Tibial nerve (tissue), 4 donors: ENCODE data around the gene UBE2A. TPM values are rescaled to one million over a fixed set of nuclear protein-coding genes. Genes with fewer than 3 reads are reported as not detected.

ENCODE experiments used
- DNase-seq, 2 donors: peaks; one replicate each; pipeline ENCODE4 v3.0.0-alpha.2; 2019; ENCODE audit warnings: low spot score in 2 of 2
- H3K27ac ChIP-seq, 4 donors: fragments of 200-600 bp; sonication (generic) in 3 of 4; one replicate each; pipeline ENCODE4 v1.5.1; 2017 to 2019; ENCODE audit warnings: mild to moderate bottlenecking in 1 of 4
- H3K27me3 ChIP-seq, 2 donors: fragments of 200-600 bp; sonication (generic) in 1 of 2; one replicate each; pipeline versions ENCODE4 v1.5.1 to v1.6.0; 2017 to 2019
- H3K36me3 ChIP-seq, 3 donors: fragments of 200-600 bp; sonication (generic); one replicate each; pipeline ENCODE4 v1.5.1; 2018 to 2019
- H3K4me1 ChIP-seq, 4 donors: fragments of 200-600 bp; sonication (generic) in 3 of 4; one replicate each; pipeline ENCODE4 v1.5.1; 2017 to 2019
- H3K4me3 ChIP-seq, 4 donors: fragments of 200-600 bp; sonication (generic) in 3 of 4; one replicate each; pipeline ENCODE4 v1.5.1; 2017 to 2019; ENCODE audit warnings: mild to moderate bottlenecking in 1 of 4, moderate library complexity in 1 of 4
- H3K9me3 ChIP-seq, 4 donors: fragments of 200-600 bp; sonication (generic) in 3 of 4; one replicate each; pipeline ENCODE4 v1.5.1; 2017 to 2019
- EP300 ChIP-seq, 2 donors: sonication (generic); formaldehyde crosslinking; IDR thresholded peaks; one replicate each; pipeline ENCODE4 v1.6.1; 2017; ENCODE audit warnings: antibody characterized with exemption in 2 of 2, mild to moderate bottlenecking in 1 of 2
- POLR2A ChIP-seq, 2 donors: fragments of 450-650 bp; IDR thresholded peaks; one replicate each; pipeline ENCODE4 v1.6.1; 2017; ENCODE audit warnings: antibody characterized with exemption in 2 of 2, mild to moderate bottlenecking in 2 of 2, moderate library complexity in 2 of 2
- WGBS, 2 donors: methylation state at CpG; one replicate each; pipeline ENCODE4 v1.1.5; 2018; 5-methylcytosine and 5-hydroxymethylcytosine counted together
- total RNA-seq, 4 donors: library from RNA; depleted of rRNA; stranded (reverse); fragments of >200 nt; gene quantifications; one replicate each; pipeline ENCODE4 v1.1.0, GENCODE V29; 2016
- TF ChIP-seq, protein P1 (sequence below), 5 experiments: fragments of 200-600 bp in 3 of 5; fragments of 450-650 bp in 2 of 5; sonication (generic) in 3 of 5; IDR thresholded peaks; one replicate each; pipeline ENCODE4 v1.5.1; 2016 to 2019; ENCODE audit warnings: antibody characterized with exemption in 5 of 5, mild to moderate bottlenecking in 3 of 5, moderate library complexity in 2 of 5

The UBE2A gene
- total RNA-seq: 10 to 100 TPM; 31.8 to 62.5 (median 40.5) TPM

DNA sequence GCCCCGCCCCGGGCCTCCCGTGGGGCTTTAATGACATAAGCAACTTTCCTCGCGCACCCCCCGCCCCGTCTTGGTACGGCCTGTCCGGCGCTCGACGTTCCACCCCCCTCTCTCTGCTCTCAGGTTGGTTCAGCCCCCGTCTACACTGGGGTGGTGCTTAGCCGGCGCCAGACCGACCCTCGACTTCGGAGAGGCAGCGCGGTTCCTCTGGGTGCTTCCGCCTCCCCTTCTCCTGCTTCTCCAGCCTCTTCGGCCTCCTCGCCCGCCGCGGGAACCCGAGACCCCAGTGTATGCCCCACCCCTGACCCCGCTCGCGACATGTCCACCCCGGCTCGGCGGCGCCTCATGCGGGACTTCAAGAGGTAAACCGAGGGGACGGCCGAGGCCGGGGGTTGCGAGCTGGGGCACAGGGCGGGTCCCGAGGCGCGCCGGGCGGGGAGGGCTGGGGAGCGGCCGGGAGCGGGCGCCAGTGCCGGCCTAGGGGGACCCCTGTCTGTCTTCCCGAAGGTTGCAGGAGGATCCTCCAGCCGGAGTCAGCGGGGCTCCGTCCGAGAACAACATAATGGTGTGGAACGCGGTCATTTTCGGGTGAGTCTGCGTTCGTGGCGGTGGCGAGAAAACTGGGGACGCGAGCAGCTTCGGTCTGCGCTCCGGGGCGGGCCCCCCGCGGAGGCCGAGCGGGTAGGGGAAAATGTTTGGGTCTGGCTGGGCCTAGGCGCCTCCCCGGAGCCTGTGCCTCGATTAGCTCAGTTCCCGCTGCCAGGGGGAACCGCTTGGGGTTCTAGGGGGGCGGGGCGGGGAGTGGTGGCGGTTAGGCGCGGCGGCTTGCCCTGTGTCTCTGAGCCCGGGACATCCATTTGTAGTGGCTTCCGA, at the start of gene UBE2A:
Gene UBE2A (plus strand): TSS at position 170 of the 873 bp plus-strand sequence. CDS start 149 bp downstream, at position 319.
- Histone ChIP-seq H3K27ac (peak within 1 kb of the TSS; percentile 91 to 96 (median 94)), H3K4me1 (peaks cover 3 to 23% (median 8%) of the 10 kb centered on the region in 4 donors), H3K36me3 (no peaks in the 10 kb centered on the region), H3K9me3 (no peaks in the 10 kb centered on the region), H3K4me3 (peak within 1 kb of the TSS; percentile 57 to 79 (median 64)), H3K27me3 (no peaks in the 10 kb centered on the region)
- peak; percentile 79 to 81 for DNase-seq
- TF ChIP-seq POLR2A (IDR thresholded peaks at IDR 0.05): peak; percentile 34 to 72
- TF ChIP-seq, protein P1, sequence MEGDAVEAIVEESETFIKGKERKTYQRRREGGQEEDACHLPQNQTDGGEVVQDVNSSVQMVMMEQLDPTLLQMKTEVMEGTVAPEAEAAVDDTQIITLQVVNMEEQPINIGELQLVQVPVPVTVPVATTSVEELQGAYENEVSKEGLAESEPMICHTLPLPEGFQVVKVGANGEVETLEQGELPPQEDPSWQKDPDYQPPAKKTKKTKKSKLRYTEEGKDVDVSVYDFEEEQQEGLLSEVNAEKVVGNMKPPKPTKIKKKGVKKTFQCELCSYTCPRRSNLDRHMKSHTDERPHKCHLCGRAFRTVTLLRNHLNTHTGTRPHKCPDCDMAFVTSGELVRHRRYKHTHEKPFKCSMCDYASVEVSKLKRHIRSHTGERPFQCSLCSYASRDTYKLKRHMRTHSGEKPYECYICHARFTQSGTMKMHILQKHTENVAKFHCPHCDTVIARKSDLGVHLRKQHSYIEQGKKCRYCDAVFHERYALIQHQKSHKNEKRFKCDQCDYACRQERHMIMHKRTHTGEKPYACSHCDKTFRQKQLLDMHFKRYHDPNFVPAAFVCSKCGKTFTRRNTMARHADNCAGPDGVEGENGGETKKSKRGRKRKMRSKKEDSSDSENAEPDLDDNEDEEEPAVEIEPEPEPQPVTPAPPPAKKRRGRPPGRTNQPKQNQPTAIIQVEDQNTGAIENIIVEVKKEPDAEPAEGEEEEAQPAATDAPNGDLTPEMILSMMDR (IDR thresholded peaks at IDR 0.05): peak; percentile 7 to 58 (median 39)
- TF ChIP-seq EP300 (IDR thresholded peaks at IDR 0.05): peak in 1 of 2 donors; percentile 85
- WGBS, 2 donors: 41% methylated on average over 77 of the region's 86 CpGs; no CpG with 5 or more reads in 1 of the 2 donors

DNA sequence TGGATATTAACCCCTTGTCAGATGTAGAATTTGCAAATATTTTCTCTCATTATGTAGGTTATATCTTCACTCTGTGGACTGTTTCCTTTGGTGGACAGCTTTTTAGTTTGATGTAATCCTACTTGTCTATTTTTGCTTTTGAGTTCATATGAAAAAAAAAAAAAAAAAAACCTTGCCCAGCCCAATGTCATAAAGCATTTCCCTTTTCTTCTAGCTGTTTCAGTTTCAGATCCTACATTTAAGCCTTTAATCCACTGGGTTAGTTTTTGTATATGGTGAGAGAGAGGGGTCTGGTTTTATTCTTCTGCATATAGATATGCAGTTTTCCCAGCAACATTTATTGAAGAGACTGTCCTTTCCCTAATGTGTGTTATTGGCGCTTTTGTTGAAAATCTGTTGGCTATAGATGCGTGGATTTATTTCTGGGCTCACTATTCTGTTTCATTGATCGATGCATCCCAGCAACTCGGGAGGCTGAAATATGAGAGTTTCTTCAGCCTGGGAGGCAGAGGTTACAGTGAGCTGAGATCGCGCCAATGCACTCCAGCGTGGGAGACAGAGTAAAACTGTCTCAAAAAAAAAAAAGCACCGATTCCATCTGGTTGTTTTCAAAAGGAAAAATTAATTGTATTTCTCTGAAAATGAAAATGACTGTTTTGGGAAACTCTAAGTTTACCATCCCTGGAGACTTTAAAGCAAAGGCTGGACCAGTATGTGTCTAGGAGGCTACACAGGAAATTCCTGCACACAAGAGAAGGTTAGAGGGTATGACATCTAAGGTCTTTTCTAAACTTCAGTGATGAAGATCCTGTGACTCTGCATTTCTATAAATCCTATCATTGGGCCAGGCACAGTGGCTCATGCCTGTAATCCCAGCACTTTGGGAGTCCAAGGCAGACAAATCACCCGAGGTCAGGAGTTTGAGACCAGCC, 44.8 kb upstream of the UBE2A start:
- H3K27ac ChIP-seq: no peak overlapping the region
- 40 to 64% methylated on average over 4 to 9 of the region's 9 CpGs for WGBS, 2 donors
- no peak for DNase-seq

DNA sequence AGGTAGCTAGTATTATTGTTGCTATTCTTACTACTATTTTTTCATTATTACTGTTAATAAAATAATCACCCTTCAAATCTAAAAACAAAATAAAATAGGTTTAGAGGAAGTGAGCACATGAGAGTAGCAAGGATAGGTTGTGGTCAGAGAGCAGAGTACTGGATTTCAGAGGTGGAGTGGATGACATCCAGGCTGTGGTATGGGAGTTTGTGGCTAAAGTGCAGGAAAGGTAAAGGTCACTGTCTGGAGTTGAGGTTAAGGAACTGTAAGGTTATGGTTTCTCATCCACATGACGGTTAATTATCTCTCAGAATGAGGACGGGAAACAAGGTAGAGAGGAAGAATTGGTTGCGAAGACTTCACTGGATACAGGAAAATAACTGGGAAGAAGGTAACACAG, 36.9 kb upstream of the UBE2A start:
- Histone ChIP-seq H3K27me3 (no peaks in the 10 kb centered on the region), H3K27ac (no peak overlapping the region), H3K4me3 (no peak overlapping the region), H3K36me3 (peaks cover 0 to 11% (median 0%) of the 10 kb centered on the region in 3 donors), H3K9me3 (no peaks in the 10 kb centered on the region), H3K4me1 (no peaks in the 10 kb centered on the region)
- TF ChIP-seq EP300 (IDR thresholded peaks at IDR 0.05): no peak
- TF ChIP-seq POLR2A (IDR thresholded peaks at IDR 0.05): no peak
- TF ChIP-seq, protein P1 (IDR thresholded peaks at IDR 0.05): no peak
- DNase-seq: no peak
- 54 to 55% methylated on average over 3 of the region's 3 CpGs for WGBS, 2 donors

More for the DNA sequence above, 44.8 kb upstream of the UBE2A start:
- Histone ChIP-seq H3K27me3 (no peaks in the 10 kb centered on the region), H3K36me3 (no peaks in the 10 kb centered on the region), H3K4me3 (no peak overlapping the region), H3K9me3 (no peaks in the 10 kb centered on the region), H3K4me1 (no peaks in the 10 kb centered on the region)
- TF ChIP-seq POLR2A (IDR thresholded peaks at IDR 0.05): no peak
- no peak for TF ChIP-seq EP300 (IDR thresholded peaks at IDR 0.05)
- TF ChIP-seq, protein P1 (IDR thresholded peaks at IDR 0.05): no peak

DNA sequence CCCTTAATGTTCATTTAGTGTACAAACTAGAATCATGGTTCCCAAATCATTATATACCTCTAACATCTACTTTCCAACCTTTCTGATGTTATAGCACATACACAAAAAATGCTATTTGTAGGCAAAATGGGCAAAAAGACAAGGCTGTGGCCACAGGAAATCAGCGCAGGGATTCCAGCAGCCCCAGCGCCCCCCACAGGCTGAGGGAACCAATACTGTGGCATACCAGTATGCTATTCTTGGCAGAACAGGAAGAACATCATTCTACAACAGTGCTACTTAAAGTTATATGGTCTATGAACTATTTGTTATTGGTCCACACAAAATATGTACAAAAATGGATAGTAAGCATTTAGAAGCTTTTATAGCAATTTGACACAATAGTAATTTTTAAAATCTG, 34.5 kb upstream of the UBE2A start:
- WGBS, 2 donors: 49 to 53% methylated on average over 2 of the region's 2 CpGs
- Histone ChIP-seq H3K9me3 (no peaks in the 10 kb centered on the region), H3K36me3 (peaks cover 0 to 11% (median 0%) of the 10 kb centered on the region in 3 donors), H3K27me3 (no peaks in the 10 kb centered on the region), H3K27ac (no peak overlapping the region), H3K4me3 (no peak overlapping the region), H3K4me1 (no peaks in the 10 kb centered on the region)
- TF ChIP-seq POLR2A (IDR thresholded peaks at IDR 0.05) (no peak), EP300 (IDR thresholded peaks at IDR 0.05) (no peak)
- TF ChIP-seq, protein P1 (IDR thresholded peaks at IDR 0.05): no peak
- no peak for DNase-seq
